Stimulated activated CD4-positive, alpha-beta T cell treated with anti-CD3 and anti-CD28 coated beads, Interleukin-15, amount 100 ng/mL, for 48 hours (primary cell): ENCODE measurements around the gene BLOC1S1.

ENCODE experiments used
- DNase-seq, 2 donors: peaks; one replicate each; pipeline ENCODE4 v3.0.0-alpha.2; 2020; ENCODE audit warnings: low read depth in 2 of 2

Gene BLOC1S1

GRCh38 chr12:55728186-55728938 lies 12.5 kb downstream of the BLOC1S1 start:
- no peak for DNase-seq

- DNase-seq: peak; percentile 66 to 69
Measured at GRCh38 chr12:55728939-55729818, 13.3 kb downstream of the BLOC1S1 start, which contains the start of gene CD63. CD63 (minus strand) TSS chr12:55729009; CDS start chr12:55728341, 668 bp downstream.

- DNase-seq: no peak
Measured at GRCh38 chr12:55729819-55730818, 14.3 kb downstream of the BLOC1S1 start.

- no peak for DNase-seq
Measured at GRCh38 chr12:55732288-55732687, 16.4 kb downstream of the BLOC1S1 start.

- no peak for DNase-seq
Measured at GRCh38 chr12:55733021-55733555, 17.2 kb downstream of the BLOC1S1 start.

GRCh38 chr12:55733858-55734257 lies 18.0 kb downstream of the BLOC1S1 start:
- no peak for DNase-seq

GRCh38 chr12:55734595-55734994 lies 18.7 kb downstream of the BLOC1S1 start:
- DNase-seq: no peak

- DNase-seq: no peak
Measured at GRCh38 chr12:55736076-55736475, 20.2 kb downstream of the BLOC1S1 start.

GRCh38 chr12:55736780-55737580 lies 21.1 kb downstream of the BLOC1S1 start:
- DNase-seq: peak in 1 of 2 donors; percentile 51

- no peak for DNase-seq
Measured at GRCh38 chr12:55737581-55738122, 21.8 kb downstream of the BLOC1S1 start.

GRCh38 chr12:55738123-55739024 lies 22.5 kb downstream of the BLOC1S1 start:
- DNase-seq: peak; percentile 63 to 73

- DNase-seq: no peak
Measured at GRCh38 chr12:55739025-55739378, 23.2 kb downstream of the BLOC1S1 start.

GRCh38 chr12:55741931-55742680 lies 26.3 kb downstream of the BLOC1S1 start:
- no peak for DNase-seq

GRCh38 chr12:55742719-55743405 lies 27.0 kb downstream of the BLOC1S1 start, which contains the start of gene GDF11:
GDF11 (plus strand) TSS chr12:55743122; CDS start chr12:55743317, 195 bp downstream.
- peak in 1 of 2 donors; percentile 71 for DNase-seq

GRCh38 chr12:55743406-55744339 lies 27.8 kb downstream of the BLOC1S1 start:
- no peak for DNase-seq

GRCh38 chr12:55744340-55745030 lies 28.6 kb downstream of the BLOC1S1 start:
- DNase-seq: no peak
